HG02623 (cell line): ENCODE results near the gene PDSS2.
A peak's percentile ranks its signal among the peaks of the same experiment; 100 is the strongest.
"Not testable (repeated sequence)": the region's sequence is repeated elsewhere in the genome, so short reads cannot be mapped to it uniquely, and the experiment has no call there.

Experiments used
- ATAC-seq: cut with Tn5 transposase; IDR thresholded peaks from one replicate; pipeline ENCODE4 v1.9.1; 2021; ENCODE audit warnings: moderate library complexity; ENCODE audit not compliant: unreplicated experiment

The PDSS2 gene

GRCh38 chr6:107128175-107128574, 331.2 kb downstream of the PDSS2 start:
- no peak for ATAC-seq

GRCh38 chr6:107125771-107126170, 333.6 kb downstream of the PDSS2 start:
- ATAC-seq = no peak

DNA sequence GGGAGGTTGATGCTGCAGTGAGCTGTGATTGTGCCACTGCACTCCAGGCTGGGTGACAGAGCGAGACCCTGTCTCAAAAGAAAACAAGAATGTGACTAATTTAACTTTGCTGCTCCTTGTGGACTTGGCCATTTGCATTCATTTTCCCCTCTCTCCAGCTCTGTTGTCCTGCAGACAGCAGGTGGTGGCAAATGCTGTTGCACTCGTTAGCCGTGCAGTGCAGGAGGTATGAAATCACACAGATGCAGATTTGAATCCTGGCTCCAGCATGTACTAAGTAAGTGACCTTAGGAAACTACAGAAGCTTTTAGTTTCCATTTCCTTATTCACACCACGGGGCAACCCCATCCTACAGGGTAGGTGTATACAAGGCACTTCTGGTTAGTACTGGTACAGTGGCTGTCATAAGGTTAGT, 334.4 kb downstream of the PDSS2 start:
- peak; percentile 82 for ATAC-seq

DNA sequence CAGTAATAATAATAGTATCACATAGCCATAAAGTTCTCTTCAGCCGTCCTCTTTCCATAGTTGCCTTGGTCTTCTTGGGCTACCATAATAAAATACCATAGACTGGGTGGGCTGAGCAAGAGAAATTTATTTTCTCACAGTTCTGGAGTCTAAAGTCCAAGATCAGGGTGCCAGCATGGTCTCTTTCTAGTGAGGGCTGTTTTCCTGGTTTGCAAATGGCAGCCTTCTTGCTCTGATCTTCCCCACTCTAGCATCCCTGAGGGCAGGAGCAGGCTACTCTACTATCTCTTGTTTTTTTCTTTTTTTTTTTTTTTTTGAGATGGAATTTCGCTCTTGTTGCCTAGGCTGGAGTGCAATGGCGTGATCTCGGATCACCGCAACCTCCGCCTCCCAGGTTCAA, 335.9 kb downstream of the PDSS2 start:
- ATAC-seq = no peak

DNA sequence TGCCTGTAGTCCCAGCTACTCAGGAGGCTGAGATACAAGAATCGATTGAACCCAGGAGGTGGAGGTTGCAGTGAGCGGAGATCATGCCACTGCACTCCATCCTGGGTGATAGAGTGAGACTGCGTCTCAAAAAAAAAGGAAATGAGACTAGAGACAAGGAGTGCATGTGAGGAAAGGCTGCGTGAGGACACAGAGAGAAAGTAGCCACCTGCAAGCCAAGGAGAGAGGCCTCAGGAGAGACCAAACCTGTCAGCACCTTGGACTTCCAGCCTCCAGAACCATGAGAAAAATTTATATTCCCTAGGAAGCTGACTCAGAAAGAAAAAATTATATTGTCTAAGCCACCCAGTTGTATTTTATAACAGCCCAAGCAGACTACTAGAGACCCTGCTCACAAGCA, 336.6 kb downstream of the PDSS2 start:
- ATAC-seq = no peak

DNA sequence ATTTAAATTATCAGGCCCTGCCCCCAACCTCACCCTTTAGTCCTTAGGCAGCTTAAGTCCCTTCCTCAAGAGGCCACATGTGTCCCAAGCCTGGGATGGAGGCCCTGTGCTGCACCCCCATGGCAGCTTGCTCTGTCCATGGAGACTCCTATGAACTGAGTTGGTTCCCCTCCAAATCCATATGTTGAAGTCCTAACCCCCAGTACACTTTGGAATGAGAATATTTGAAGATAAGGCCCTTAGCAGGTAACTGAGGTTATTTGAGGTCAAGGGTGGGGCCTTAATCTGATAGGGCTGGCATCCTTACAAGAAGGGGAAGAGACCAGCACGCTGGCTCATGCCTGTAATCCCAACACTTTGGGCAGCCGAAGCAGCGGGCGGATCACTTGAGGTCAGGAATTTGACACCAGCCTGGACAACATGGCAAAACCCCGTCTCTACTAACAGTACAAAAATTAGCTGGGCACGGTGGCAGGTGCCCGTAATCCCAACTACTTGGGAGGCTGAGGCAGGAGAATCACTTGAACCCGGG, 337.3 kb downstream of the PDSS2 start:
- no peak for ATAC-seq

- no peak for ATAC-seq
These were observed 338.1 kb downstream of the PDSS2 start for GRCh38 chr6:107121266-107121665.

- ATAC-seq = no peak
These were observed 339.0 kb downstream of the PDSS2 start for GRCh38 chr6:107120404-107120803.

GRCh38 chr6:107118976-107119375, 340.4 kb downstream of the PDSS2 start:
- ATAC-seq = no peak

GRCh38 chr6:107118540-107118939, 340.8 kb downstream of the PDSS2 start:
- ATAC-seq = not testable (repeated sequence)

DNA sequence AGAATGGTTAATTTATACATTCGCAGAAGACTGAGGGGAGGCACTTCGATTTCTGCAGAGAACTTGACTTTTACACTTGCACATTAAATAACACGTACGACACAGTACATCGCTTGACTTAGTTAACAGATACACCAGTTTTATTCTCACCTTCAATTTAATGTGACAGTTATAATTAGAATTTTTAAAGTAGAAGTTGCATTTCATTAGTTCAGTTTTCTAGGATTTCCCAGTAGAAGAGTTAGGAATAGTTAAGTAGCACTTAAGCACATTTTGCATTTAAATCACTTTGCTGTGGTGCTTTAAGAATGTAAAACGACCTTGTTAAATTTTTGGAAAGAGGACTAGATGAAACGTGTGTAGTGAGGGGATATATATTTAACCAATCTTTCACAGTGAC, 342.4 kb downstream of the PDSS2 start:
- ATAC-seq = no peak

GRCh38 chr6:107116328-107116892, 343.0 kb downstream of the PDSS2 start:
- no peak for ATAC-seq

DNA sequence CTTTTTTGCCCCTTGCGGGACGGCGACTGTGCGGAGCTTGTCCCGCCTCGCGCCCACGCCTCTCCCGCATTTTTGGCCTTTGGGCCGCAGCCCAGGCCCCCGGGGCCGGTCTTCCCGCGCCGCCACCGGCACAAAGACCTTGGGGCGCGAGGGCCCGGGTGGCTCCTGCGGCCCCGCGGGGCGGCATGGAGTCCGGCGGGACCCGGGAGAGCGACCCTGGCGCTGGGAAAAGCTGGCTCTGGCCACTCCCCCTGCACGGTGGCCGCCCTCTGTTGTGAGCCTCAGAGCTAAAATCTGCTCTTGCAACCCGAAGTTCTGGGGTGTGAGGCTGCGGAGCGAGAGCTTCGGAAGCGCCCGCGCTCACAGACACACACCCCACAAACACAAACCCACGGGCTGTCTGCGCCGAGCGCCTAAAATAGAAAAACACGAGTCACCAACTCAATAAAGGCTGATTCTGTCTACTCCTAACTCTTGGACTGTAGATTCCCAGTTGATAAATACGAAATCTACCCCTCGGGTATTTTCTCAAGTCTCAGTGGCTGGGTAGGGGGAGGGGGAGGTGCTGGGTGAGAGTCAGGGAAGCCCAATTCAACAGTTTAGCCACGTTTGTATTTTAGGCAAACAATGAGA, 343.6 kb downstream of the PDSS2 start:
- no peak for ATAC-seq

DNA sequence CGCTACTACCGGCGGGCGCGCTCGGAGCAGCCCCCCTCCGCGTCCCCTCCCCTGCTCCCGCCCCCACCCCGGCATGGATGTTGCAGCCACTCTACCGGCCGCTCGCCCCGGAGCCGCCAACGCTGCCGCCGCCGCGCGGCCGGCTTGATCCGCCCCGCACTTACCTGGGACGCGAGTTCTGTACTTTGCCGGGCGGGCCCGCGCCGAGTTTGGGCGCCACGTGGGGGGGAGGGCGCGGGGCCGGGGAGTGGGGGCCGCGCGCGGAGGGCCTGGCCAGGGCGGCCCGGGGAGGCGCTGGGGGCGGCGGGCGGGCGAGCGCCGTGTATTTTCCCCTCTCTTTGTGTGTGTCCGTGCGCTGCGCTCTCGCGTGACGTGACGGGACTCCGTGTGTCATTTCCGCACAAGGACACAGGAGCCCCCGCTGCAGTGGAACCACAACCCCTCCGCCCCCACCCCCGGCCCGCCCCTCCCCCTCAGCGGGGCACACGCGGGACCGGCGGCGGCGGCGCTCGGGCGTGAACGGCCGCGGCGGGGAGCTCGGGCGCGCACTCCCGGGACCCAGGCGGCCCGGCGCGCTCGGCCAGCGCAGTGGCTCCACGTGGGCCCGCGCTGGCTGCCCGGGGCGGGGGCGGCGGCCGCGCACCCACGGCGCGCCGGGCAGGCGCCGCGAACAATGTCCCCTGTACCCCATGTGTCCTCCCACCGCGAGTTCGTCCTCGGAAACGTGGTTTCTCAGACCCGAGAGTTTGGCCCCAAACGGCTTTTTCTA, 344.3 kb downstream of the PDSS2 start, which contains the start of gene BEND3:
TSS of gene BEND3 (minus strand) at position 590 of the 769 bp plus-strand sequence. CDS start 16,230 bp downstream, outside the sequence.
- peak; percentile 15 for ATAC-seq

DNA sequence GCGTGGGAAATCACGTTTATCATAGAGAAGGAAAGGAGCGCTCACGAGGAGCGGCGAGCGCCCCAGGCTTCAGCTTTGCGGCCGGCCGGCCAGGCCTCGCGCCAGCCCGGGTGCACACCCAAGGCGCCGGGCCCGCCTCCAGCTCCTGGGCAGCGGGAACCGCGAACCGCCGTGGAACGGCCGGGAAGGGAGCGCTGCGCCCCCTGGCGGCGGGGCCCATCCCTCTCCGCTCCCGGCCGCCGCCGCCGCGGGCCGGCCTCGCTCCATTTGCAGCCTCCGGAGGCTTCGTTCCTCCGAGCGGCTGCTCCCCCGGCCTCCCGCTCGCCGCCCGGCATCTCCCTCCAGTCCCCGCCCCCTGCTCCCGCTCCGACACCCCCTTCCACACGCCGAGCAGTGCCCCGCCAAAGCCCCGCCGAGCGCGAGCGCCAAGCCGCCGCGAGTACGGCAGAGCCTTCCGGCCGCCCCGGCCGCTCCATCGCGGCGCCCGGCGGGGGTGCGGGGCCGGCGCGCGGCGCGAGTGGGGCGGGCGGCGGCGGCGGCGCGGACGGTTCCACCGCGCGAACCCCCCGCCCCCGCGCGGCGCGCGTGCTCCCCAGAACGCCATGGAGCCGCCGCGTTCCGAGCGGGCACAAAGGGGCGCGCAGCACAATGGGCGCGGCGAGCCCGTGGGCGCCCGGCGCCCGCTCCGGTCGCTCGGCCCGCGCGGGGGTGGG, 345.0 kb downstream of the PDSS2 start:
- ATAC-seq = peak; percentile 54

GRCh38 chr6:107110200-107110599, 349.2 kb downstream of the PDSS2 start:
- ATAC-seq = no peak

DNA sequence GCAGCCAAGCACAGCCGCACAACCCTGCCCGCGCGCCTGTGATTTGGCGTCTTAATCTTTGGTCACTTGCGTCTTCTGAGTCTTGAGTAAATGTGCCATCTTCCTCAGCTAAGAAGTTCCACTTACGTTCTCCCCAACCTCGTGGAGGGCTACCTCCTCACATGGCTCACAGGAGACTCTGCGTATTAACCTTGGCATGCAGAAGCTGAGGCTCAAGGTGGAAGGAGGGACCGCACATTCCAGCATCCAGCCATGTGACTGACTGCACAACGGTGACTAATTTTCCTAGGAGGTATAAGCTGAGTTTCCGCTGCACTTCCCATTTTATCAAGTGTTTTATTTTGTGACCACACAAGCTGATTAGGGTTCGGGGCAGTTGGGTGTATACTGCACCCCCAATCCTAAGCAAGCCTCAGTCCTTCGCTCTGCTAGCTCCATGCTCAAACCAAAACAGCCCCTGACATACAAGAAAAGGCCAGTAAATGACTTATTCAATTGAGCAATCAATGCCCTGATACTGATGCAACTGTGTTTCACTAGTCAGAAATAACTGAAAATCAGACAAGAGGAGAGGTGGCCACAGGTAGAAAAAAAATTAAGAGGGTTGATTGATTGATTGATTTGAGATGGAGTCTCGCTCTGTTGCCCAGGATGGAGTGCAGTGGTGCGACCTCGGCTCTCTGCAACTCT, 351.0 kb downstream of the PDSS2 start:
- no peak for ATAC-seq

GRCh38 chr6:107107791-107108190, 351.6 kb downstream of the PDSS2 start:
- no peak for ATAC-seq

GRCh38 chr6:107106165-107106564, 353.2 kb downstream of the PDSS2 start:
- ATAC-seq = no peak

DNA sequence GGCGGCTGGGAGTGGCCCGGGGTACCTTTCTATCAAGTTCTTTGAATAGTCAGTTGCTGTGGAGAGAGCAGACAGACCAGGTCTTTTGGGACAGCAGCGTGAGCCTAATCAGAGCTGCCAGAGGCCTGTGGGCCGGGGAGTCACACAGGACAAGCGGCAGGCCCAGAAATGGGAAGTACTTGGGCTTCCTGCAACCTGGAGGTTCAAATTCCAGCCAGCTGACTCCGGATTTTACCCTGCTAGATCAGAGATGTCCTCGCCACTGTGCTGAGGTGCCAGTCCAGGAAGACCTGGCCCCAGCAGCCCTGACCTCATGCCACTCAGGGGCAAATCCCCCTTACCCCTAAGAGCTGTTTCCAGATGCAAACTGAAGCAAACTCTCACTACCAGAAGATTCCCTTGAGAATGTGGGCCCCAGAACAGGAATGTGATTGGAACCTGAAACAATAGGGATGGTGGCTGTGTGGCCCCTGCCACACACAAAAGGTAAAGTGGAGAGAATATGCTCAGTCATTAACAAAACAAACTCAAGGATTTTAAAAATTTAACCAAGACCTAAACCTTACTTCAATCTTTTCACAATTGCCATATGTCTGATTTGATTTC, 353.8 kb downstream of the PDSS2 start:
- ATAC-seq = no peak
